HepG2 (cell line): ENCODE measurements around the gene ATPAF1. TPM values are rescaled to one million over a fixed set of nuclear protein-coding genes. Genes with fewer than 3 reads are reported as not detected.

Source experiments
- ATAC-seq: fragments of 200-7000 bp; cut with Tn5 transposase; 3 replicates; pipeline ENCODE4 v1.9.1; 2020; ENCODE audit warnings: mild to moderate bottlenecking, moderate library complexity
- BruUV-seq: library from RNA; stranded (reverse); fragments of 400-500 nt; replicated peaks from 2 replicates; lab custom pipeline; 2021; lab: Mats Ljungman, UMichigan
- CTCF ChIA-PET: fragments of 300-600 bp; formaldehyde crosslinking; extraction: SDS; loops from one replicate; lab custom pipeline; 2021; ENCODE audit warnings: low total read pairs, inconsistent platforms, low intra/inter-chr PET ratio; lab: Yijun Ruan, JAX
- POLR2A ChIA-PET: fragments of 350-600 bp; sonication (Branson Sonifier 250); formaldehyde crosslinking; loops from one replicate; lab custom pipeline; 2020; ENCODE audit warnings: antibody characterized with exemption, inconsistent platforms; lab: Yijun Ruan, JAX
- DNase-seq: peaks from one replicate; pipeline ENCODE4 v3.0.0-alpha.2; 2015; ENCODE audit warnings: low spot score
- FAIRE-seq: peaks from 3 replicates; lab custom pipeline; 2011; peaks lifted over from hg19 to GRCh38; lab: Jason Lieb, UNC
- H2AFZ ChIP-seq: one replicate; pipeline ENCODE4 v1.6.1; 2011; ENCODE audit warnings: low read length, inconsistent platforms
- H3K27ac ChIP-seq: fragments of 300-600 bp; 3 replicates; pipeline ENCODE4 v1.8.0; 2011; ENCODE audit warnings: mixed run types, mild to moderate bottlenecking, mixed read lengths, low read length, inconsistent platforms; ENCODE audit not compliant: insufficient read depth; ENCODE audit errors: extremely low read length
- H3K27me3 ChIP-seq, 2 experiments: fragments of 200-600 bp in 1 of 2; 2 replicates in 1 of 2; 3 replicates in 1 of 2; pipeline versions ENCODE4 v1.6.0 to v1.8.0; 2011; ENCODE audit warnings: low read length in 2 of 2, mild to moderate bottlenecking in 2 of 2, moderate library complexity in 2 of 2, inconsistent platforms in 1 of 2; ENCODE audit not compliant: insufficient read depth in 2 of 2, control insufficient read depth in 1 of 2
- H3K36me3 ChIP-seq, 2 experiments: fragments of 200-600 bp in 1 of 2; replicated peaks in 1 of 2; 2 replicates in 1 of 2; 3 replicates in 1 of 2; pipeline versions ENCODE4 v1.5.1 to v1.8.0; 2011; ENCODE audit warnings: low read length in 2 of 2, inconsistent platforms in 1 of 2; ENCODE audit not compliant: insufficient read depth in 2 of 2, control insufficient read depth in 1 of 2
- H3K4me1 ChIP-seq: 2 replicates; pipeline ENCODE4 v1.5.1; 2012; ENCODE audit warnings: low read length, inconsistent platforms; ENCODE audit not compliant: insufficient read depth
- H3K4me2 ChIP-seq: 2 replicates; pipeline ENCODE4 v1.6.0; 2011; ENCODE audit warnings: low read depth, low read length, inconsistent platforms
- H3K4me3 ChIP-seq, 3 experiments: fragments of 200-600 bp in 1 of 3; sonication (generic), shearing (Covaris generic) in 1 of 3; replicated peaks in 1 of 3; 2 replicates each; pipeline ENCODE4 v1.5.1; 2011 to 2016; ENCODE audit warnings: low read length in 3 of 3, inconsistent platforms in 2 of 3, low read depth in 2 of 3, mild to moderate bottlenecking in 2 of 3, control low read depth in 1 of 3, mixed read lengths in 1 of 3; ENCODE audit not compliant: insufficient read depth in 1 of 3
- H3K79me2 ChIP-seq: one replicate; pipeline ENCODE4 v1.6.1; 2011; ENCODE audit warnings: low read length, inconsistent platforms; ENCODE audit not compliant: insufficient read depth
- H3K9ac ChIP-seq: 2 replicates; pipeline ENCODE4 v1.6.0; 2011; ENCODE audit warnings: mild to moderate bottlenecking, low read depth, low read length, inconsistent platforms; ENCODE audit not compliant: insufficient read depth
- H3K9me3 ChIP-seq: 2 replicates; pipeline ENCODE4 v1.5.1; 2012; ENCODE audit warnings: mild to moderate bottlenecking, low read length
- H4K20me1 ChIP-seq: 2 replicates; pipeline ENCODE4 v1.6.0; 2011; ENCODE audit warnings: inconsistent platforms, mild to moderate bottlenecking, low read length, moderate library complexity; ENCODE audit not compliant: insufficient read depth
- CREB3 ChIP-seq: sonication (generic); formaldehyde crosslinking; IDR thresholded peaks from 2 replicates; pipeline ENCODE4 v1.5.0; 2020; ENCODE audit warnings: missing genetic modification reagents
- CSRNP2 ChIP-seq: sonication (generic); formaldehyde crosslinking; conservative IDR thresholded peaks from 2 replicates; pipeline ENCODE4 v1.8.0; 2022; ENCODE audit warnings: low read depth, missing genetic modification reagents
- NPAS2 ChIP-seq: sonication (generic); formaldehyde crosslinking; IDR thresholded peaks from 2 replicates; pipeline ENCODE4 v1.8.0; 2022; ENCODE audit warnings: mild to moderate bottlenecking, missing genetic modification reagents, borderline replicate concordance
- RBM22 ChIP-seq: fragments of 200-400 bp; formaldehyde crosslinking; optimal IDR thresholded peaks from 2 replicates; pipeline ENCODE3; 2017; ENCODE audit warnings: mild to moderate bottlenecking, low read length, moderate library complexity
- SMARCE1 ChIP-seq: fragments of 450-650 bp; IDR thresholded peaks from 2 replicates; pipeline ENCODE4 v1.6.1; 2017; ENCODE audit warnings: borderline replicate concordance
- ZBTB3 ChIP-seq: sonication (generic); formaldehyde crosslinking; IDR thresholded peaks from 2 replicates; pipeline ENCODE4 v1.4.0; 2020; ENCODE audit warnings: low read depth, mild to moderate bottlenecking, moderate library complexity, missing genetic modification reagents, borderline replicate concordance
- ZNF30 ChIP-seq: sonication (generic); formaldehyde crosslinking; IDR thresholded peaks from 2 replicates; pipeline ENCODE4 v1.5.0; 2020; ENCODE audit warnings: mild to moderate bottlenecking, missing genetic modification reagents
- ZNF557 ChIP-seq: sonication (generic); formaldehyde crosslinking; IDR thresholded peaks from 2 replicates; pipeline ENCODE4 v1.4.0; 2020; ENCODE audit warnings: missing genetic modification reagents
- ZNF574 ChIP-seq: sonication (generic); formaldehyde crosslinking; IDR thresholded peaks from 2 replicates; pipeline ENCODE4 v1.4.0; 2020; ENCODE audit warnings: missing genetic modification reagents
- ZUFSP ChIP-seq: sonication (generic); formaldehyde crosslinking; IDR thresholded peaks from 2 replicates; pipeline ENCODE4 v1.9.0; 2021; ENCODE audit warnings: missing genetic modification reagents, mild to moderate bottlenecking, borderline replicate concordance
- WGBS: methylation state at CpG from one replicate; pipeline ENCODE4 v1.1.6; 2017; ENCODE audit warnings: low lambda C conversion rate; 5-methylcytosine and 5-hydroxymethylcytosine counted together
- in situ Hi-C: cut with HindIII; loops from 2 replicates; pipeline ENCODE4 v1.10.0; 2017; ENCODE audit warnings: low pct_unique_long_range_greater_than_20kb; ENCODE audit not compliant: extremely low pct_ligation_motif_present
- intact Hi-C: fragments of 100-400 bp; cut with micrococcal nuclease; formaldehyde crosslinking; loops from one replicate; pipeline ENCODE4 v1.10.0; 2022; ENCODE audit not compliant: unreplicated experiment
- polyA plus RNA-seq, 8 experiments: library from polyadenylated mRNA; depleted of rRNA in 3 of 8; stranded (reverse) in 7 of 8; unstranded in 1 of 8; fragments of >200 nt; fragmentation: Illumina TruSeq in 4 of 8; extraction: Trizol in 4 of 8; gene quantifications; 2 replicates each; pipeline versions ENCODE4 v1.2.1 to v1.2.3, GENCODE V29; 2011 to 2016; ENCODE audit warnings: low read depth in 4 of 8, missing spikeins in 1 of 8, mixed read lengths in 1 of 8; ENCODE audit not compliant: insufficient read depth in 1 of 8
- total RNA-seq, 5 experiments: library from RNA; depleted of rRNA; stranded (reverse); fragments of >200 nt; fragmentation: Illumina TruSeq; extraction: Trizol; gene quantifications; 2 replicates each; pipeline ENCODE4 v1.2.3, GENCODE V29; 2016; ENCODE audit warnings: low read depth in 1 of 5
- TF ChIP-seq, protein P1 (sequence below), 2 experiments: fragments of 450-650 bp in 1 of 2; sonication (generic) in 1 of 2; formaldehyde crosslinking; IDR thresholded peaks; 2 replicates each; pipeline versions ENCODE4 v1.5.0 to v1.8.0; 2020 to 2022; ENCODE audit warnings: mild to moderate bottlenecking in 1 of 2, missing genetic modification reagents in 1 of 2
- TF ChIP-seq, protein P2 (sequence below): fragments of 450-650 bp; IDR thresholded peaks from 2 replicates; pipeline ENCODE4 v1.6.1; 2016
- TF ChIP-seq, protein P3 (sequence below): IDR thresholded peaks from 2 replicates; pipeline ENCODE4 v1.6.1; 2016

ATPAF1 gene
- total and polyA plus RNA-seq, 2 of the 13 experiments (the other 11 are each of a cell fraction or from before 2014, with no cell fraction given), result 66.6 to 76.7 TPM

- no peak overlapping the region for H2AFZ ChIP-seq
- in situ Hi-C loops, result no loop called here
- ChIA-PET CTCF (no interaction called here), POLR2A (no interaction called here)
- H3K4me1 ChIP-seq, result peaks cover 19% of the 10 kb centered on the region
- H3K79me2 ChIP-seq, result peaks cover 9% of the 10 kb centered on the region
- no peak for DNase-seq
- intact Hi-C loops, result no loop called here
- no peak overlapping the region for H3K27ac ChIP-seq
- BruUV-seq, result no TSS peak
- H3K9ac ChIP-seq, result no peak overlapping the region
- H3K4me3 ChIP-seq, result no peak overlapping the region
- no peak for ATAC-seq
- no peak overlapping the region for H3K4me2 ChIP-seq
- no peaks in the 10 kb centered on the region for H4K20me1 ChIP-seq
- FAIRE-seq, result no peak
- no peaks in the 10 kb centered on the region; a peak in 2 of 5 replicates for H3K27me3 ChIP-seq
- H3K9me3 ChIP-seq, result no peaks in the 10 kb centered on the region
- H3K36me3 ChIP-seq, result peaks cover under 1 to 4% of the 10 kb centered on the region in 2 experiments; a peak in 4 of 5 replicates
- 75% methylated on average over 1 of the region's 1 CpG for WGBS
- no peak for TF ChIP-seq CREB3 (CRISPR knock-in tag)
- TF ChIP-seq NPAS2 (CRISPR knock-in tag), result no peak
- TF ChIP-seq ZNF557 (CRISPR knock-in tag), result no peak
- TF ChIP-seq SMARCE1, result no peak
- TF ChIP-seq ZNF30, result no peak
- TF ChIP-seq RBM22, result no peak
- TF ChIP-seq, protein P1, sequence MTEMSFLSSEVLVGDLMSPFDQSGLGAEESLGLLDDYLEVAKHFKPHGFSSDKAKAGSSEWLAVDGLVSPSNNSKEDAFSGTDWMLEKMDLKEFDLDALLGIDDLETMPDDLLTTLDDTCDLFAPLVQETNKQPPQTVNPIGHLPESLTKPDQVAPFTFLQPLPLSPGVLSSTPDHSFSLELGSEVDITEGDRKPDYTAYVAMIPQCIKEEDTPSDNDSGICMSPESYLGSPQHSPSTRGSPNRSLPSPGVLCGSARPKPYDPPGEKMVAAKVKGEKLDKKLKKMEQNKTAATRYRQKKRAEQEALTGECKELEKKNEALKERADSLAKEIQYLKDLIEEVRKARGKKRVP (CRISPR knock-in tag; IDR thresholded peaks at IDR 0.05), result no peak
- no peak for TF ChIP-seq ZNF574 (CRISPR knock-in tag)
- TF ChIP-seq, protein P2, sequence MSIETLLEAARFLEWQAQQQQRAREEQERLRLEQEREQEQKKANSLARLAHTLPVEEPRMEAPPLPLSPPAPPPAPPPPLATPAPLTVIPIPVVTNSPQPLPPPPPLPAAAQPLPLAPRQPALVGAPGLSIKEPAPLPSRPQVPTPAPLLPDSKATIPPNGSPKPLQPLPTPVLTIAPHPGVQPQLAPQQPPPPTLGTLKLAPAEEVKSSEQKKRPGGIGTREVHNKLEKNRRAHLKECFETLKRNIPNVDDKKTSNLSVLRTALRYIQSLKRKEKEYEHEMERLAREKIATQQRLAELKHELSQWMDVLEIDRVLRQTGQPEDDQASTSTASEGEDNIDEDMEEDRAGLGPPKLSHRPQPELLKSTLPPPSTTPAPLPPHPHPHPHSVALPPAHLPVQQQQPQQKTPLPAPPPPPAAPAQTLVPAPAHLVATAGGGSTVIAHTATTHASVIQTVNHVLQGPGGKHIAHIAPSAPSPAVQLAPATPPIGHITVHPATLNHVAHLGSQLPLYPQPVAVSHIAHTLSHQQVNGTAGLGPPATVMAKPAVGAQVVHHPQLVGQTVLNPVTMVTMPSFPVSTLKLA, result no peak
- no peak for TF ChIP-seq CSRNP2 (CRISPR knock-in tag)
- no peak for TF ChIP-seq ZUFSP (CRISPR knock-in tag)
- TF ChIP-seq ZBTB3 (CRISPR knock-in tag), result no peak
- TF ChIP-seq, protein P3, sequence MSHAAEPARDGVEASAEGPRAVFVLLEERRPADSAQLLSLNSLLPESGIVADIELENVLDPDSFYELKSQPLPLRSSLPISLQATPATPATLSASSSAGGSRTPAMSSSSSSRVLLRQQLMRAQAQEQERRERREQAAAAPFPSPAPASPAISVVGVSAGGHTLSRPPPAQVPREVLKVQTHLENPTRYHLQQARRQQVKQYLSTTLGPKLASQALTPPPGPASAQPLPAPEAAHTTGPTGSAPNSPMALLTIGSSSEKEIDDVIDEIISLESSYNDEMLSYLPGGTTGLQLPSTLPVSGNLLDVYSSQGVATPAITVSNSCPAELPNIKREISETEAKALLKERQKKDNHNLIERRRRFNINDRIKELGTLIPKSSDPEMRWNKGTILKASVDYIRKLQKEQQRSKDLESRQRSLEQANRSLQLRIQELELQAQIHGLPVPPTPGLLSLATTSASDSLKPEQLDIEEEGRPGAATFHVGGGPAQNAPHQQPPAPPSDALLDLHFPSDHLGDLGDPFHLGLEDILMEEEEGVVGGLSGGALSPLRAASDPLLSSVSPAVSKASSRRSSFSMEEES (CRISPR knock-in tag), result no peak
These were observed 2.0 kb upstream of the ATPAF1 start for GRCh38 chr1:46670134-46670533.
